HL-60 (cell line): ENCODE measurements around the gene TAS2R43.

Experiments used
- DNase-seq, 2 experiments: peaks; one replicate each; pipeline ENCODE4 v3.0.0-alpha.2; 2010 to 2020; ENCODE audit warnings: low read depth in 1 of 2, low spot score in 1 of 2
- H3K27ac ChIP-seq: fragments of 250-450 bp; sonication (Bioruptor Pico); replicated peaks from 2 replicates; pipeline ENCODE4 v1.5.1; 2020; ENCODE audit warnings: mild to moderate bottlenecking, moderate library complexity
- H3K27me3 ChIP-seq: fragments of 250-450 bp; sonication (Bioruptor Pico); 2 replicates; pipeline ENCODE4 v1.5.1; 2021; ENCODE audit warnings: mild to moderate bottlenecking, moderate library complexity; ENCODE audit not compliant: insufficient read depth, poor library complexity, severe bottlenecking
- H3K4me3 ChIP-seq: replicated peaks from 2 replicates; pipeline ENCODE4 v1.5.1; 2011; ENCODE audit warnings: mild to moderate bottlenecking, control low read depth, low read length; ENCODE audit not compliant: insufficient read depth
- CTCF ChIP-seq: IDR thresholded peaks from one replicate; pipeline ENCODE4 v1.5.1; 2011; ENCODE audit warnings: low read length, control low read depth, inconsistent platforms; ENCODE audit not compliant: insufficient read depth
- GABPA ChIP-seq: IDR thresholded peaks from 2 replicates; pipeline ENCODE4 v1.6.1; 2012; ENCODE audit warnings: low read depth
- POLR2AphosphoS5 ChIP-seq: IDR thresholded peaks from 2 replicates; pipeline ENCODE4 v1.6.1; 2012; ENCODE audit warnings: low read depth
- SPI1 ChIP-seq: IDR thresholded peaks from 2 replicates; pipeline ENCODE4 v1.6.1; 2012; ENCODE audit warnings: low read depth, mild to moderate bottlenecking, borderline replicate concordance
- long read RNA-seq: library from polyadenylated mRNA; unstranded; transcript quantifications from one replicate; pipeline ENCODE4 v2.0.0, GENCODE V29; 2020
- TF ChIP-seq, protein P1 (sequence below): IDR thresholded peaks from 2 replicates; pipeline ENCODE4 v1.6.1; 2012; ENCODE audit warnings: low read depth; ENCODE audit not compliant: insufficient replicate concordance

The TAS2R43 gene
- long read RNA-seq: 0 reads

GRCh38 chr12:11092128-11092527 lies at the start of gene TAS2R43:
TSS of gene TAS2R43 (minus strand) at chr12:11092313. CDS start at chr12:11092229, 84 bp downstream.
- H3K4me3 ChIP-seq: no peak within 1 kb of the TSS
- TF ChIP-seq CTCF (no peak), GABPA (no peak), POLR2AphosphoS5 (no peak), SPI1 (no peak)
- TF ChIP-seq, protein P1, sequence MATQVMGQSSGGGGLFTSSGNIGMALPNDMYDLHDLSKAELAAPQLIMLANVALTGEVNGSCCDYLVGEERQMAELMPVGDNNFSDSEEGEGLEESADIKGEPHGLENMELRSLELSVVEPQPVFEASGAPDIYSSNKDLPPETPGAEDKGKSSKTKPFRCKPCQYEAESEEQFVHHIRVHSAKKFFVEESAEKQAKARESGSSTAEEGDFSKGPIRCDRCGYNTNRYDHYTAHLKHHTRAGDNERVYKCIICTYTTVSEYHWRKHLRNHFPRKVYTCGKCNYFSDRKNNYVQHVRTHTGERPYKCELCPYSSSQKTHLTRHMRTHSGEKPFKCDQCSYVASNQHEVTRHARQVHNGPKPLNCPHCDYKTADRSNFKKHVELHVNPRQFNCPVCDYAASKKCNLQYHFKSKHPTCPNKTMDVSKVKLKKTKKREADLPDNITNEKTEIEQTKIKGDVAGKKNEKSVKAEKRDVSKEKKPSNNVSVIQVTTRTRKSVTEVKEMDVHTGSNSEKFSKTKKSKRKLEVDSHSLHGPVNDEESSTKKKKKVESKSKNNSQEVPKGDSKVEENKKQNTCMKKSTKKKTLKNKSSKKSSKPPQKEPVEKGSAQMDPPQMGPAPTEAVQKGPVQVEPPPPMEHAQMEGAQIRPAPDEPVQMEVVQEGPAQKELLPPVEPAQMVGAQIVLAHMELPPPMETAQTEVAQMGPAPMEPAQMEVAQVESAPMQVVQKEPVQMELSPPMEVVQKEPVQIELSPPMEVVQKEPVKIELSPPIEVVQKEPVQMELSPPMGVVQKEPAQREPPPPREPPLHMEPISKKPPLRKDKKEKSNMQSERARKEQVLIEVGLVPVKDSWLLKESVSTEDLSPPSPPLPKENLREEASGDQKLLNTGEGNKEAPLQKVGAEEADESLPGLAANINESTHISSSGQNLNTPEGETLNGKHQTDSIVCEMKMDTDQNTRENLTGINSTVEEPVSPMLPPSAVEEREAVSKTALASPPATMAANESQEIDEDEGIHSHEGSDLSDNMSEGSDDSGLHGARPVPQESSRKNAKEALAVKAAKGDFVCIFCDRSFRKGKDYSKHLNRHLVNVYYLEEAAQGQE: no peak
- no peaks in the 10 kb centered on the region for H3K27me3 ChIP-seq
- no peak for DNase-seq
- H3K27ac ChIP-seq: no peak within 1 kb of the TSS

DNA sequence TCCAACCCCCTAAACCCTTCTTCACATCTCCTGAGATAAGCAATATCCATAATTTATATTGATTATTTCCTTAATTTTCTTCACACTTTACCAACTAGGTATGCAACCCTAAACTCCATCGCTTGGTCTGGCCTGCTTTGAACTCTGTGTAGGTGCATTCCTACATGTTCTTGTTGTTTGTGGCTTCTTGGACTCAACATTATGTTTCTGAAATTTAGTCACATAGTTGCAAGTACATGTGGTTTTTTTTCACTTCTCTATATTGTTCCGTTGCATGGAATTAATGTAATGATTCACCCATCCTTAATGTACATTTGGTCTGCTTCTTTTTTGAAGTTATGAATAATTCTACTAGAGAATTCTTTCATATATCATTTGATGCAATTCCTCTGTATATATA lies 44.0 kb upstream of the TAS2R43 start:
- Histone ChIP-seq H3K27ac (no peak overlapping the region), H3K4me3 (no peak overlapping the region), H3K27me3 (no peaks in the 10 kb centered on the region)
- TF ChIP-seq SPI1 (no peak), GABPA (no peak), CTCF (no peak), POLR2AphosphoS5 (no peak)
- TF ChIP-seq, protein P1: no peak
- DNase-seq: no peak

GRCh38 chr12:11134305-11134704 lies 42.2 kb upstream of the TAS2R43 start, which contains the start of gene TAS2R30:
TSS of gene TAS2R30 (minus strand) at chr12:11134644. CDS start at chr12:11134244, 400 bp downstream.
- no peak for TF ChIP-seq POLR2AphosphoS5
- TF ChIP-seq, protein P1: no peak
- no peak for TF ChIP-seq SPI1
- TF ChIP-seq GABPA: no peak
- no peak for TF ChIP-seq CTCF
- H3K27me3 ChIP-seq: no peaks in the 10 kb centered on the region
- H3K4me3 ChIP-seq: no peak within 1 kb of the TSS
- DNase-seq: no peak
- H3K27ac ChIP-seq: no peak within 1 kb of the TSS
